ENCODE results near the gene PSD4. TPM values are rescaled to one million over a fixed set of nuclear protein-coding genes. Genes with fewer than 3 reads are reported as not detected.

The PSD4 gene
- polyA plus RNA-seq (0.30 and 0.67 TPM in 2 replicates), polyA minus RNA-seq (0.81 and 0.97 TPM in 2 replicates)

GRCh38 chr2:113173542-113174375 lies at the start of gene PSD4:
Gene PSD4 (plus strand): TSS chr2:113173971. CDS start chr2:113182457, 8,486 bp downstream.
- Histone ChIP-seq H4K20me1 (ENCODE audit: insufficient read depth) (no peaks in the 10 kb centered on the region), H2AFZ (ENCODE audit: low read depth, low read length) (no peak within 1 kb of the TSS)
- TF ChIP-seq MXI1 (conservative IDR thresholded peaks at IDR 0.05; ENCODE audit: poor library complexity, severe bottlenecking) (no peak), RAD21 (conservative IDR thresholded peaks at IDR 0.05) (no peak), POLR2AphosphoS5 (IDR thresholded peaks at IDR 0.05) (no peak), EP300 (conservative IDR thresholded peaks at IDR 0.05; ENCODE audit: poor library complexity, severe bottlenecking) (no peak), TAF1 (IDR thresholded peaks at IDR 0.05; ENCODE audit: low read depth) (no peak), EZH2 (IDR thresholded peaks at IDR 0.05; ENCODE audit: borderline replicate concordance, insufficient read depth, low read length, poor library complexity, severe bottlenecking) (no peak), SMC3 (conservative IDR thresholded peaks at IDR 0.05; ENCODE audit: poor library complexity) (no peak), REST (IDR thresholded peaks at IDR 0.05; ENCODE audit: borderline replicate concordance) (no peak), CTCF (IDR thresholded peaks at IDR 0.05; ENCODE audit: poor library complexity, severe bottlenecking) (no peak)

GRCh38 chr2:113124181-113124961 lies 49.4 kb upstream of the PSD4 start:
- Histone ChIP-seq H3K9me3 (ENCODE audit: low read length) (no peaks in the 10 kb centered on the region), H3K27me3 (ENCODE audit: insufficient read depth, low read depth, low read length) (no peaks in the 10 kb centered on the region), H3K4me3 (ENCODE audit: low read length) (no peak overlapping the region), H3K36me3 (ENCODE audit: insufficient read depth, low read length) (no peaks in the 10 kb centered on the region), H3K79me2 (replicated peaks; ENCODE audit: insufficient read depth, low read length) (no peaks in the 10 kb centered on the region), H3K9me2 (ENCODE audit: insufficient read depth, low read length) (no peaks in the 10 kb centered on the region), H3F3A (ENCODE audit: insufficient read depth, low read length, poor library complexity, severe bottlenecking) (no peaks in the 10 kb centered on the region), H4K20me1 (ENCODE audit: insufficient read depth) (no peaks in the 10 kb centered on the region), H2AFZ (ENCODE audit: low read depth, low read length) (no peak overlapping the region), H3K9ac (ENCODE audit: low read length) (no peak overlapping the region), H3K4me2 (ENCODE audit: low read length) (no peak overlapping the region), H3K27ac (ENCODE audit: low read length) (no peak overlapping the region)
- TF ChIP-seq MXI1 (conservative IDR thresholded peaks at IDR 0.05; ENCODE audit: poor library complexity, severe bottlenecking) (no peak), EZH2 (IDR thresholded peaks at IDR 0.05; ENCODE audit: borderline replicate concordance, insufficient read depth, low read length, poor library complexity, severe bottlenecking) (no peak), POLR2AphosphoS5 (IDR thresholded peaks at IDR 0.05) (no peak)

More at GRCh38 chr2:113173542-113174375, at the start of gene PSD4:
- Histone ChIP-seq H3K36me3 (ENCODE audit: insufficient read depth, low read length) (no peaks in the 10 kb centered on the region), H3K4me2 (ENCODE audit: low read length) (no peak within 1 kb of the TSS), H3K9me2 (ENCODE audit: insufficient read depth, low read length) (no peaks in the 10 kb centered on the region), H3F3A (ENCODE audit: insufficient read depth, low read length, poor library complexity, severe bottlenecking) (no peaks in the 10 kb centered on the region), H3K9ac (ENCODE audit: low read length) (no peak within 1 kb of the TSS), H3K79me2 (replicated peaks; ENCODE audit: insufficient read depth, low read length) (no peaks in the 10 kb centered on the region), H3K27ac (ENCODE audit: low read length) (no peak within 1 kb of the TSS), H3K27me3 (ENCODE audit: insufficient read depth, low read depth, low read length) (no peaks in the 10 kb centered on the region), H3K4me3 (ENCODE audit: low read length) (no peak within 1 kb of the TSS), H3K9me3 (ENCODE audit: low read length) (no peaks in the 10 kb centered on the region)
